OCI-LY1 (cell line): ENCODE measurements around the gene C9orf78.

Source experiments
- H2AFZ ChIP-seq: fragments of 200-600 bp; sonication (generic), shearing (Covaris generic); 2 replicates; pipeline ENCODE4 v1.6.0; 2014; ENCODE audit warnings: antibody characterized with exemption, mild to moderate bottlenecking, low read length
- H3F3A ChIP-seq: fragments of 200-600 bp; sonication (generic), shearing (Covaris generic); 2 replicates; pipeline ENCODE4 v1.6.0; 2014; ENCODE audit warnings: mild to moderate bottlenecking, antibody characterized with exemption, low read length, moderate library complexity; ENCODE audit not compliant: insufficient read depth
- H3K27ac ChIP-seq: fragments of 200-600 bp; sonication (generic); 2 replicates; pipeline ENCODE4 v1.5.1; 2014; ENCODE audit warnings: low read length, mixed run types, mild to moderate bottlenecking, low read depth; ENCODE audit not compliant: poor library complexity, severe bottlenecking
- H3K27me3 ChIP-seq: fragments of 200-600 bp; sonication (generic); 2 replicates; pipeline ENCODE4 v1.6.0; 2014; ENCODE audit warnings: antibody characterized with exemption, mild to moderate bottlenecking, low read length, moderate library complexity; ENCODE audit not compliant: insufficient read depth
- H3K36me3 ChIP-seq: fragments of 200-600 bp; sonication (generic); 2 replicates; pipeline ENCODE4 v1.6.1; 2014; ENCODE audit warnings: mild to moderate bottlenecking, antibody characterized with exemption, low read length, moderate library complexity, mixed read lengths; ENCODE audit not compliant: insufficient read depth
- H3K4me1 ChIP-seq: fragments of 200-600 bp; sonication (generic); 2 replicates; pipeline ENCODE4 v1.5.1; 2014; ENCODE audit warnings: mild to moderate bottlenecking, low read length, moderate library complexity; ENCODE audit not compliant: insufficient read depth, severe bottlenecking
- H3K4me2 ChIP-seq: fragments of 200-600 bp; sonication (generic), shearing (Covaris generic); 2 replicates; pipeline ENCODE4 v1.6.1; 2014; ENCODE audit warnings: low read length
- H3K4me3 ChIP-seq: fragments of 200-600 bp; sonication (generic); 2 replicates; pipeline ENCODE4 v1.5.1; 2014; ENCODE audit warnings: low read length, low read depth, mild to moderate bottlenecking, mixed read lengths; ENCODE audit not compliant: poor library complexity, severe bottlenecking
- H3K79me2 ChIP-seq: fragments of 200-600 bp; shearing (Covaris generic); 2 replicates; pipeline ENCODE4 v1.6.1; 2016; ENCODE audit warnings: mixed run types, low read length, mixed read lengths; ENCODE audit not compliant: insufficient read depth
- H3K9ac ChIP-seq: fragments of 200-600 bp; sonication (generic), shearing (Covaris generic); 2 replicates; pipeline ENCODE4 v1.6.1; 2014; ENCODE audit warnings: mild to moderate bottlenecking, low read length, mixed read lengths
- H3K9me2 ChIP-seq: fragments of 200-600 bp; sonication (generic), shearing (Covaris generic); 2 replicates; pipeline ENCODE4 v1.6.1; 2014; ENCODE audit warnings: low read depth, mild to moderate bottlenecking, low read length, mixed read lengths
- H3K9me3 ChIP-seq: fragments of 200-600 bp; shearing (Covaris generic); 2 replicates; pipeline ENCODE4 v1.6.1; 2014; ENCODE audit warnings: low read length, mixed read lengths
- H4K20me1 ChIP-seq: fragments of 200-600 bp; sonication (generic), shearing (Covaris generic); 2 replicates; pipeline ENCODE4 v1.6.0; 2016; ENCODE audit warnings: mild to moderate bottlenecking, low read length; ENCODE audit not compliant: insufficient read depth
- CTCF ChIP-seq: fragments of 200-600 bp; sonication (generic), shearing (Covaris generic); IDR thresholded peaks from 2 replicates; pipeline ENCODE4 v1.5.1; 2017; ENCODE audit warnings: mild to moderate bottlenecking, antibody characterized with exemption, low read length, moderate library complexity, mixed read lengths
- EZH2 ChIP-seq: fragments of 200-600 bp; sonication (generic), shearing (Covaris generic); IDR thresholded peaks from 2 replicates; pipeline ENCODE4 v1.8.0; 2017; ENCODE audit warnings: borderline replicate concordance, mixed run types, mild to moderate bottlenecking, antibody characterized with exemption, low read length, moderate library complexity, mixed read lengths

Gene C9orf78

GRCh38 chr9:129777769-129778130 is 57.3 kb downstream of the C9orf78 start:
- no peak overlapping the region for H3K4me2 ChIP-seq
- no peaks in the 10 kb centered on the region for H3K36me3 ChIP-seq
- TF ChIP-seq CTCF (no peak), EZH2 (no peak)
- no peaks in the 10 kb centered on the region for H3K79me2 ChIP-seq
- no peak overlapping the region for H3K27ac ChIP-seq
- no peak overlapping the region for H3K9ac ChIP-seq
- no peaks in the 10 kb centered on the region for H4K20me1 ChIP-seq
- no peaks in the 10 kb centered on the region for H3F3A ChIP-seq
- H3K4me3 ChIP-seq: no peak overlapping the region
- H2AFZ ChIP-seq: no peak overlapping the region
- H3K4me1 ChIP-seq: no peaks in the 10 kb centered on the region
- no peaks in the 10 kb centered on the region for H3K9me3 ChIP-seq
- no peaks in the 10 kb centered on the region for H3K9me2 ChIP-seq
- H3K27me3 ChIP-seq: 0 out of 2 replicates have a peak, but pooled peaks cover 12% of the 10 kb centered on the region
